ENCODE data around the gene KDSR.

The KDSR gene

GRCh38 chr18:63367053-63367953 lies at the start of gene KDSR:
Gene KDSR, minus strand, starts transcription at chr18:63367206. Its CDS starts 88 bp downstream, at chr18:63367118.
- peak; percentile 99 for DNase-seq

GRCh38 chr18:63412953-63413352 lies 45.9 kb upstream of the KDSR start:
- no peak for DNase-seq

- DNase-seq = no peak
Observed at GRCh38 chr18:63410792-63411191, 43.8 kb upstream of the KDSR start.

- no peak for DNase-seq
Observed at GRCh38 chr18:63409301-63409700, 42.3 kb upstream of the KDSR start.

- DNase-seq = no peak
Observed at GRCh38 chr18:63407734-63408133, 40.7 kb upstream of the KDSR start.

- no peak for DNase-seq
Observed at GRCh38 chr18:63405986-63406385, 39.0 kb upstream of the KDSR start.

- no peak for DNase-seq
Observed at GRCh38 chr18:63402246-63403162, 35.5 kb upstream of the KDSR start.

GRCh38 chr18:63399300-63399699 lies 32.3 kb upstream of the KDSR start:
- DNase-seq = no peak

- DNase-seq = no peak
Observed at GRCh38 chr18:63397349-63397748, 30.3 kb upstream of the KDSR start.

GRCh38 chr18:63395503-63395902 lies 28.5 kb upstream of the KDSR start:
- DNase-seq = no peak

GRCh38 chr18:63394954-63395353 lies 27.9 kb upstream of the KDSR start:
- DNase-seq = no peak

- DNase-seq = no peak
Observed at GRCh38 chr18:63387861-63388260, 20.9 kb upstream of the KDSR start.

GRCh38 chr18:63382843-63383242 lies 15.8 kb upstream of the KDSR start:
- DNase-seq = no peak

GRCh38 chr18:63379639-63379962 lies 12.6 kb upstream of the KDSR start:
- DNase-seq = no peak

- DNase-seq = no peak
Observed at GRCh38 chr18:63378919-63379638, 12.1 kb upstream of the KDSR start.

GRCh38 chr18:63377275-63377980 lies 10.4 kb upstream of the KDSR start:
- no peak for DNase-seq

- DNase-seq = no peak
Observed at GRCh38 chr18:63376538-63376937, 9.5 kb upstream of the KDSR start.

- no peak for DNase-seq
Observed at GRCh38 chr18:63374540-63374939, 7.5 kb upstream of the KDSR start.

GRCh38 chr18:63373161-63373560 lies 6.2 kb upstream of the KDSR start:
- no peak for DNase-seq

- DNase-seq = no peak
Observed at GRCh38 chr18:63368611-63369010, 1.6 kb upstream of the KDSR start.

- peak; percentile 32 for DNase-seq
Observed at GRCh38 chr18:63366213-63367052, 573 bp downstream of the KDSR start.

GRCh38 chr18:63365876-63366212 lies 1.2 kb downstream of the KDSR start:
- no peak for DNase-seq

Measured in NCI-H510A treated with DMSO at 0.1 percent for 48 hours (cell line).